ENCODE data around the gene CILP2.

CILP2 gene

DNA sequence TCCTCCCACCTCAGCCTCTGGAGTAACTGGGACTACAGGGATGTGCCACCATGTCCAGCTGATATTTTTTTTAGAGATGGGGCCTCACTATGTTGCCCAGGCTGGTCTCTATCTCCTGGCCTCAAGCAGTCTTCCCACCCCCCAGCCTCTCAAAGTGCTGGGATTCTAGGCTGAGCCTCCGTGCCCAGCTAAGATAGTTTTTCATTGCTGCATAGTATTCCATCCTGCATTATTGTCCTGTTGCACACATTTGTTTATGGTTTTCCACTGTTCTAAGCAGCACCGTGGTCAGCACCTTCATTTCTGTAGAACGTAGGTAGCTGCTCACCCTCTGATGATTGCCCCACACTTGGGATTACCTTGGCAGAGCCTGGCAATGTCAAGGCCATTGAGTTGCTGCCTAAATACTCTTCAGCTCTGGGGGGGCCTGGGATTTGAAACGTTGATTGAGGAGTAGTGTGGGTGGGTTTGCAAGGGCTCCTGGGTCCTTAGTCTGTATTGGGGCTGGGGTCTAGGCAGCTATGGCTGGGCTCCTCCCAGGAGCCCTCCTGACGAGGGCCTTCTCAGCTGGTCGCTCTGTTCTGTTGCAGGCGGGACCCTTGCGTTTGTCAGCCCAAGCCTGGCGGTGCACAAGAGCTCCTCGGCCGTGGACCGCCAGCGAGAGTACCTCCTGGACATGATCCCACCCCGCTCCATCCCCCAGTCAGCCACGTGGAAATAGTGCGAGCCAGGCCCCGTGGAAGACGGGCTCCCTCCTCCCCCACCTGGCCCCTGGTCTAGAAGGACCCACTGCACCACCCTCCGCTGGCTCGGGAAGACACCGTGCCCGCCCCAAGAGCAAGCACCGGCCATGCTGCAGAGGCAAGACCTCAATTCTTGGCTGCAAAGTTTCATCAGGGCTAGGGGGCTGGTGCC is 33.1 kb upstream of the CILP2 start:
- DNase-seq = no peak

DNA sequence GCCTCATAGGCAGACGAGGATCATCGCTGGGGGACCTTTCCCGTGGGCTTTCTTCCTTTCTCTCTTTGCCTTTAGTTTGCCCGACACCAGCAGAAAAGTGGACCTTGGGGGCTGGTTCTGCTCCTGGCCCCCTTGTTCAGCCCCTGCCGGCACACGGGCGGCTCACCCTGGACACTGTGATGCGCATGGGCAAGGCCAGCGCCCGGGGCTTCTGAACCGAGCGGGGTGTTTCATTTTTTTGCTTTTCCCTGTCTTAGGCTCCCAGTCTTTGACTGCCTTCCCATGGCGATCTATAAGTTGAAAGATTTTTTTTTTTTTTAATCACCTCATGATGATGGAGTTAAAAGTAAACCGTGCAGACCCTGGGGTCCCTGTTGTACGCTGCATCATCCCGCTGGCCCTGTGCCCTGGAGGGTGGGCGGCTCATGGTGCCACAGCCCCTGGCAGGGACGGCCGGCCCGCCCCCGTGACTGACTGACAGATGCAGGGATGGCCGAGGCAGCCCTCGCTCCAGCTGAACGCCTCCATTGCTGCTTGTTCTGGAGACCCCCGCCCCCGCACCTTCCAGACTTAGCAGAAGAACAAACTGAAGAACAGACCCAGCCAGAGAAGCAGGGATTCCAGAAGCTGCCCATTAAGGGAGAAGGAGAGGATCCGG is 32.3 kb upstream of the CILP2 start:
- no peak for DNase-seq

DNA sequence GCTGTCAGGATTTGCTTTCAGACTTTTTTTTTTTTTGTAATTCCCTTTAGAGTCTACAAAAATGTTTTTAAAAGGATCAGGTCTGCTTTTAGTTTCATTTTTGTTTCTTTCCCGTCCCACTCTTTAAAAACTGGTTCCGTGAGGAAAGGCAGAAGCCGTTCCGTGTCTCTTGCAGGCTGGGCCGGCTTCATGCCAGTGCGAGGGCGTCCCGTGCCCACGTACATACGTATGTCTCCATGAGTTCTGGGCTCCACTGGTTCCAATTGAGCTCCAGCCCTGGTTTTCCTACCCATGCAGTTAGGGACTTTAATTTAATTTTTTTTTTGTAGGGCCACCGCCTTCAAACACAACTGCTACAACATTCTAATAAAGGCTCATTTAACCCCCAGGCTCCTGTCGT is 31.5 kb upstream of the CILP2 start:
- no peak for DNase-seq

DNA sequence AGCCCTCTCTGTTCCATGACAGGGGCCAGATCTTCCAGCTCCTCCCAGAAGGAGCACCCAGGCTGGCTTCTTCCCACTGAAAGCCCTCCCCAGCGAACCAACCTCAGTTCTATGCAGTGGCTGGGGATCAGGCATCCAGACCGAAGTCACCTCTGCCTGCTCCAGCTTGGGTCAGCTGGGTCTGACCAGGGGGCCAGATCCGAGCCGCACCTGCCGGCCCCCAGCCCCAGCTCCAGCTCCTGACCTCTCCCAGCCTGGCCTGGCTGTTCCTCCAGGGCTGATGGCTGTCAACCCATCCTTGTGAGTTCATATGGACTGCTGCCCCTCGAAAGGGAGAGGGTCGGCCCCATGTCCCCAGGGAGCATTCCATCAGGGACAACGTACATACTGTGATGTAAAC is 30.7 kb upstream of the CILP2 start:
- DNase-seq = no peak

DNA sequence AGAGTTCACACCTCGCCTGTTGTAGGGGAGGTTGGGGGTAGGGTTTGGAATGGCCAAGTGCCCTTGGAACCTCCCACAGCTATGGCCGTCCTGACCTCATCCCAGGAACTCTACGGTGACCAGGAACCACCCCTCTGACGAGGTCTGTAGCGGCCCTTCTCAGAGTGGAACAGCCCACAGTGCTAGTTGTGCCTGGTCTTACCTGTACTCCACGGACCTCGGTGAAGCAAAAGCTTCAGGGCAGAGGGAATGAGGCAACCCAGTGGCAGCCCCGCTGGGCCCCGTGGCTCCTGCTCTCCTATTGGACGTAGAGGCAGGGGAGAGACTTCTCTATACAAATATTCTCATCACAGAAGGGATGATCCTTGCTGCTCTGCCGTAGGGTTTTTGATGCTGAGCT is 29.8 kb upstream of the CILP2 start:
- no peak for DNase-seq

DNA sequence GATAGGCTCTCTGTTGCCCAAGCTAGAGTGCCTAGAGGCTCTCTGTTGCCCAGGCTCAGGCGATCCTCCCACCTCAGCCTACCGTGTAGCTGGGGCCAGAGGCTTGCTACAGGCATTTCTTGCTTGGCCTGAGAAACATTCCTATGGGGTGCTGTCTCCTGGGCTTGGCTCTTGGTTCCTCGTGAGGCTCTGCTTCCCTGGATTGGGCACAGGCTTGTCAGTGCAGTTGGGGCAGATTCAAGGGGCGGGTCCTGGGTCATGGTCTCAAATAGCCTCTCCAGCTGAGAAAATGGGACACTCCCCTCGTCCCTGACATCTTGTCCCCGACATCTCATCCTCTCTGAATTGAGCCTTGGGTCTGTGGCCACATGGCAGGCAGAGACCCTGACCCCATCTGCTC is 27.6 kb upstream of the CILP2 start:
- no peak for DNase-seq

DNA sequence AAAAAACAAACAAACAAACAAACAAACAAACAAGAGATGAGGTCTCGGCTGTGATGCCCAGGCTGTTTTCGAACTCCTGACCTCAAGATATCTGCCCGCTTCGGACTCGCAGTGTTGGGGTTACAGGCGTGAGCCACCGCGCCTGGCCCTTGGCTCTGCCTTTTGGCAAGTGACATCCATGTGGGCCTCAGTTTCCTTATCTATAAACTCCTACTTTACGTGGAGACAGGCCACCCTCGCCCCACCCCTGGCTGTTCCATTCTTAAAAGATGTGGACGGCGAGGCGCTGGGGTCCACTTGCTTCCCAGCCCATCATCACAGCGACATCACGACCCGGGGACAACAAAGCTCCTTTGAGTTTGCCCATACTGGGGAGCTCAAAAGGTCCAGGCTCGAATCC is 24.4 kb upstream of the CILP2 start:
- DNase-seq = no peak

DNA sequence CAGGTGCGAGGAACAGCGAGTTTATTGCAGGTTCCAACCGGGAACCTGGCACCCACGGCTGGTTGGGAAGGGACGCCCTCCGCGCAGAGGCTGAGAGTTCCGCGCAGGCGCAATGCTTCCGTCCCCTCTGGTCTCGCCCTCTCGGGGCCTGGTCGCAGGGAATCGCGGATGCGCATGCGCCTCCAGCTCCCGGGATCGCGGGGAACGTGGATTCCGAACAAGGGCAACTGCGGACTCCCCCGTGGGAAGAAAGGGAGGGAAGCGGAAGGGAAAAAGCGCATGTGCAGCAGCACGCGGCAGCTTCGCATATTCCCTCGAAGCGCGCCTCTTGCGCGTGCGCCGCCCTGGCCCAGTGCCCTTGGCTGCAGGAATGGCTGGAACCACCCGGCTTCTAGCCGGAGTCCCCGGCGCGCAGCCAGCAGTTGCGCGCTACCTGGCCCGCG is 23.8 kb upstream of the CILP2 start:
- no peak for DNase-seq

DNA sequence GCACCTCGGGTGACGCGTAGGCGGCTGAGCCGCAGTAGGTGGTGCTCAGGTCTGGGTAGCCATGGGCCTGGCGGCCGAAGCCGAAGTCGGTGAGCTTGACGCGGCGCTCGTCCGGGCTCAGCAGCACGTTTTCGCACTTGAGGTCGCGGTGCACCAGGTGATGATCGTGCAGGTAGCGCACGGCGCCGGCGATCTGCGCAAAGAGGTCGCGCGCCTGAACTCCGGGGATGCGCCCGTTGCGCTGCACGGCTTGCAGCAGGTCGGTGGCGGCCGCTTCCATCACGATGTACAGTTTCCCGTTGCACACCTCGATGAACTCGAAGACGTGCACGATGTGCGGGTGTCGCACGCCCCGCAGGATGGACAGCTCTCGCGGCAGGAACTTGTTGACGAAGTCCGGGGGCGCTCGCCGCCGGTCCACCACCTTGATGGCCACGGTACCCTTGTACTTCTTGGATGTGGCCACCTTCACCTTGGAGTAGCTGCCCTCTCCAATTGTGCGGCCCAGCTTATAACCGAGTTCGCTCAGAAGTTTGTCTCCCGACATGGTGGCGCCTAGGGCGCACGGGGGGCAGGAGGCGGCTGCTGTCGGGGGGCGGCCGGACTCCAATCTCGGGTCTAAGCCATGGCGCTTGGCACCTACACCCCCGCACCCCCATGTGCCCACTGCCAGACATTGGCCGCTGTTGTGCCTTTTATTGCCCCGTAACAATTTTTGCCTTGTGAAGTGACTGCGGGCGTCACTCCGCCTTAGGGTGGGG is 23.0 kb upstream of the CILP2 start, which contains the start of gene TSSK6:
Gene TSSK6 (minus strand): TSS at position 668 of the 761 bp plus-strand sequence. CDS start 121 bp downstream, at position 547.
- no peak for DNase-seq

DNA sequence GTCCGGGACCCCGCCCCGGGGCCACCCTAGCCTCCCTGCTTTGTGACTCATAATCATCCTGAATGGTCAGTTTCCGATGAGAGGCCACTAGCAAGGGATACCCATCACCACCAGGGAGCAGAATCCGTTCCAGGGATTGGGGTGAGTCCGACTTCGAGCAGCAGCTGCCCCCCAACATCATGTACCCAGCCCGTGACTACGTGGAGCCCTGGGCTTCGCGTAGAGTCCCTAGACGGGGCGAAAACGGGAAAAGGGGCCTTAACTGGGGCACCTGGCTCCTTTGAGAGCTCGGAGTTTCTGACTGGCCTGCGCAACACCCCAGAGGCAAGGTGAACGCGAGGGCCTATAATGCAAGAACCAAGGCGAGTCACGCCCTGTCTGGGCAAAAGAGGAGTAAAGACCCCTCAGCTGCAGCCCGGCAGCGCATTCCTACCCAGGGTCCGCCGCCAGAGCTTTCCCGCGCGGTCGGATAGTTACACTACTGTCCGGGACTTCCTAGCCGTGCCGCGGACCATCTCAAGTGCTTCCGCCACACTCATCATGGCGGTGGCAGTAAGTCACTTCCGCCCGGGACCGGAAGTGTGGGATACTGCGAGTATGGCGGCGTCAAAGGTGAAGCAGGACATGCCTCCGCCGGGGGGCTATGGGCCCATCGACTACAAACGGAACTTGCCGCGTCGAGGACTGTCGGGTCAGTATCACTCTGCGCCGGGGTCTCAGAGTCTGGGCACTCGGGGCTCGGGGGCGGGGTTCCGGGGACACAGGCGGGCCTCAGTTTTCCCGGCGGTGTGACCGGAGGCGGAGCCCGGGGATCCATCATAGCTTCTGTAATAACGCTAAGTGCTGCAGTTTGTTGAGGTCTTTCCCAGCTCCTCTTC is 22.2 kb upstream of the CILP2 start, which contains the start of gene NDUFA13:
Gene NDUFA13 (plus strand): TSS at position 584 of the 878 bp plus-strand sequence. CDS start 14 bp downstream, at position 598.
- peak; percentile 98 for DNase-seq

DNA sequence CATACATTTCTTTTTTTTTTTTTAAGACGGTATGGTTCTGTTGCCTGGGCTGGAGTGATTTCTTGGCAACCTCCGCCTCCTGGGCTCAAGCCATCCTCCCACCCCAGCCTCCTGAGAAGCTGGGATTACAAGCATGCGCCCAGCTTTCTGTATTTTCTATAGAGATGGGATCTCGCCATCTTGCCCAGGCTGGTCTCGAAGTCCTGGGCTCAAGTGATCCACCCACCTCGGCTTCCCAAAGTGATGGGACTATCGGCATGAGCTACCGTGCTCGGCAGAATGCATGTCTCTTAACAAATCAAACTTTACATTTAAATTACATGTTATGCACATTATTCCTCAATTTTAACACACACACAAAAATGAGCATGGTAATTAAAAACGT is 20.8 kb upstream of the CILP2 start:
- no peak for DNase-seq

DNA sequence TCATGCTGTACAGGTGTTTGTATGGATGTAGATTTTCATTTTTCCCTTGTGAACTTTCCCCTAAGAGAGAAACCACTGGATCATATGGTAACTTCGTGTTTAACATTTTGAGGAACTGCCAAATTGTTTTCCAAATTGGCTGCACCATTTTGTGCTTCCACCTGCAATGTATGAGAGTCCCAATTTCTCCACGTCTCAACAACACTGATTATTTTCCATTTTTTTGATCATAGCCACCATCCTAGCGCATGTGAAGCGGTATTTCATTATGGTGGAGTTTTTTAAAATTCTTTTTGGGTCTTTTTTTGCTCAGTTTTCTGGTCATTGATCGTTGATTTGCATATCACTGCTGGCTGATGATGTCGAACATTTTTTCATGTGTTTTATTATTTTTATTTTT is 17.1 kb upstream of the CILP2 start:
- DNase-seq = no peak

DNA sequence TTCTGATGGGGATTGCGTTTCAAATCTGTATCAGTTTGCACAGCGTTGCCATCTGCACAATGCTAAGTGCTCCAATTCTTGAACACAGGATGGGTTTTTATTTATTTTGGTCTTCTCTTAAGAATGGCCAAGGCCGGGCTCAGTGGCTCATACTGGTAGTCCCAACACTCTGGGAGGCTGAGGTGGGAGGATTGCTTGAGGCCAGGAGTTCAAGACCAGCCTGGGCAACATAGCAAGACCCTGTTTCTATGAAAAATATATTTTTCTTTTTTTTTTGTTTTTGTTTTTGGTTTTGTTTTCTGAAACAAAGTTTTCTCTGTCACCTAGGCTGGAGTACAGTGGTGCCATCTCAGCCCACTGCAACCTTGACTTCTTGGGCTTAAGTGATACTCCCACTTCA is 14.9 kb upstream of the CILP2 start:
- no peak for DNase-seq

DNA sequence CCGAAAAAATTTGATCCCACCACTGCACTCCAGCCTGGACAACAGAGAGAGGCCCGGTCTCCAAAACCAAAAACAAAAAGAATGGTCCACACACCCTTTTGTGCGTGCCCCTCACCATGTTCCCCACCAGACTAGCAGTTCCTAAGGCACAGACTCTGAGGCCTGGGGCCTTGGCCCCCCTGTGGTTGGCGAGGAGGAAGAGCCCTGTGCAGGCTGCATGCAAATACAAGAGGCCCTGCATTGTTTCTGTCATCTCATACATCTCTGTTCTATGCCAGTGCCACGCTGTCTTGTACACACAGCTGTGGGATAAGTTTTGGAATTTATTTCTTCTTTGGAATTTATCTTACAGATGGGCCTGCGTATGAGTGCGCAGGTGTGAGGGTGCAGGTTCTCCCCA is 14.0 kb upstream of the CILP2 start:
- DNase-seq = no peak

DNA sequence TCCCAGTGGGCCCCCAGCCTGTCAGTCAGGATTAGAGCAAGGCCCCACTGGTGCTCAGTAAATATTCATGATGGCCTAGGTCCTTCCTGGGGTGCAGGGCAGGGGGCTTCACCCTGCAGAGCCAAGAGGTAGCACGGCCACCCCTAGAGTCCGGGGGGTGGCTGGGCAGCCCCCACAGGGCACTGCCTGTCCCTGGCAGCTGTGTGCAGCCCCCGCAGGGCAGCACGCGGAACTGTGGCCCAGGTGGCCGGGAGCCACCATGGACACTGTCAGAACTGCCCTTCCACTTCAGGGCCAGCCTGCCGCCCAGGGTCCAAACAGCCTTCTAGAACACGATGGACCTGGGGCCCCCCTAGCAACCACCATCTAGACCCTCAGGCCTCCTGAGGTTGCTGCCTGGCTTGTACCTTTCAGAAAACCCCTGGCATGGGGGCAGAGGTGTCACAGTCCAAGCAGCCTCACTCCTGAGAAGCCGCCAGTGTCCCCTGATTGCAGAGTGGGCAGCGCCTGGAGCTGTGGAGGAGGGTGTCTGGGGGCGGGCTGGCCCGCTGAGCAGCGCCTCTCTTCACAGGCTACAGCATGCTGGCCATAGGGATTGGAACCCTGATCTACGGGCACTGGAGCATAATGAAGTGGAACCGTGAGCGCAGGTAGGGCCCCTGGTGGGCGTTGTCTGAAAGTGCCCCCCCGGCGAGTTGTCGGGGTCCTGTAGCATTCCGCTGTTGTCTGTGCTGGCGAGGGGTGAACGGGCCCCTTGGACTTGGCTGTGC is 12.3 kb upstream of the CILP2 start:
- DNase-seq = no peak

DNA sequence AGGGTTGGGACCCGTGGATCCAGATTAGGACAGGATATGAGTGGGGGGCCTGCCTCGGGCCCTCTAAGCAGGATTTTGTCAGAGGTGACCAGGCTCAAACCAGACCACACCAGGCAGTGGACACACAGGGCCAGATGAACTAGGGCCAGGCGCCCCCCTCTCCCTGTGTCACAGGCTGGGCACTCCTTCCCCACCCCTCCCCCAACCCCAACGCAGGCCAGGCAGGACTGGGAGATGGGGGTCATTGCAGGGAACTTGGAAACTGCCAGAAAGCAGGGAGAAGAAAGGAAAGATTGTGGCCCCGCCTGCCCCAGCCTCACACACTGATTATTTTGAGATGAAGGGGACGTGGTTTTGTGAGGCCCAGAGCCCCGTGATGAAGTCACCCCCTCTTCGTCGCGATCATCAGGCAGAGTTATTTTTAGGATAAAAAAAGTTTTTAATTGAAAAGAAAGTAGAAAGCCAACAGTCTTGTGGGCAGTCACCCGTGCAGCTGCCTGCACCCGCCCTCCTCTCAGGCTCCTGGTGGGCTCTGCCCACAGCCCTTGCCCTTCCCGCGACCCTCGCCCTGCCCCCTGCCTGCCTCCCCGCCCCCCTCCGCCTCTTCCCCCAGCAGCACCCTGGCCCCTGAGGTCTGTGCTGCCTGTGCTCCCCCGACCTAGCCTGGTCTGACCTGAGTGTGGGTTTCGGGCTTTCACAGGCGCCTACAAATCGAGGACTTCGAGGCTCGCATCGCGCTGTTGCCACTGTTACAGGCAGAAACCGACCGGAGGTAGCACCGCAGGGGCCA is 11.3 kb upstream of the CILP2 start:
- DNase-seq = no peak

DNA sequence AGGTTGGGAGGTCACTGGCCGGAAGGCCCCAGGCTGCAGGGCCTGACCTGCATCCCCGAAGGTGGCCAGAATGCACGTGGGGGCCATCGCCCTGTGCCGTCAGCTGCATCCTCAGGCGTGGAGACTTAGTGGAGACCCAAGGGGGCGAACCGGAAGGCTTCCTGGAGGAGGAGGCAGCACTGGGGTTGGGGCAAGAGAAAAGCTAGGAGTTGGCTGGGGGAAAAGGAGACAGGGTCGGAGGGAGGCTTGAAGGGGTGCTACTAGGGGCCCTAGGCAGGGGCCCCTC is 10.8 kb upstream of the CILP2 start:
- DNase-seq = no peak

DNA sequence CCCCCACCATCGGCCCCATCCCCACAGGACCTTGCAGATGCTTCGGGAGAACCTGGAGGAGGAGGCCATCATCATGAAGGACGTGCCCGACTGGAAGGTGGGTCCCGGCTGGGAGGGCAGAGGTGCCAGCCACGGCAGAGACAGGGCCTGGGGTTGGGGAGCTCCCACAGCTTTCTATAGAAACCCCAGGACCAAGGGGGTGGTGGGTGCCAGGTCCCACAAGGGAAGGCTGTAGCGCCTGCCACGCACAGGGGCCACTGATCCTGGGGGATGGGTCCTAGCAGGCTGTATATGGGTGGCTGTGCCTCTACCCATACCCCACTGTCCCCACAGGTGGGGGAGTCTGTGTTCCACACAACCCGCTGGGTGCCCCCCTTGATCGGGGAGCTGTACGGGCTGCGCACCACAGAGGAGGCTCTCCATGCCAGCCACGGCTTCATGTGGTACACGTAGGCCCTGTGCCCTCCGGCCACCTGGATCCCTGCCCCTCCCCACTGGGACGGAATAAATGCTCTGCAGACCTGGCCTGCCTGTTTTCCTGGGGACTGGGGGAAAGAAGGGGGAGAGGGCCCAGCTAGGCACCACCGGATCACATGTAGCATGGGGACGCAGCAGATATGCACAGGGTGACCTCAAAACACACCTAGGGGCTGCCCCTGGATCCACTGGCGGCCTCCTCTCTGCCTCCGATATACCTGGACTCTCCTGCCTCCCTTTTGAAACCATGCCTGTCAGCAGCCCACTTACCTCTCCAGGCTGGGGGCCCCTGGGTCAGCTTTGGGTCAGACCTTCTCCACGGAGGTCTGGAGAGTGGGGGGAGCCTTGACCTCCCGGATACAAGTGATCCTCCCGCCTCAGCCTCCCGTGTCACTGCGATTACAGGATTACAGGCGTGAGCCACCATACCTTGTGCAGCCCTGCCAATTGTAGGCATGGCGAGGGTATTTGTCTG is 10.1 kb upstream of the CILP2 start:
- DNase-seq = no peak

DNA sequence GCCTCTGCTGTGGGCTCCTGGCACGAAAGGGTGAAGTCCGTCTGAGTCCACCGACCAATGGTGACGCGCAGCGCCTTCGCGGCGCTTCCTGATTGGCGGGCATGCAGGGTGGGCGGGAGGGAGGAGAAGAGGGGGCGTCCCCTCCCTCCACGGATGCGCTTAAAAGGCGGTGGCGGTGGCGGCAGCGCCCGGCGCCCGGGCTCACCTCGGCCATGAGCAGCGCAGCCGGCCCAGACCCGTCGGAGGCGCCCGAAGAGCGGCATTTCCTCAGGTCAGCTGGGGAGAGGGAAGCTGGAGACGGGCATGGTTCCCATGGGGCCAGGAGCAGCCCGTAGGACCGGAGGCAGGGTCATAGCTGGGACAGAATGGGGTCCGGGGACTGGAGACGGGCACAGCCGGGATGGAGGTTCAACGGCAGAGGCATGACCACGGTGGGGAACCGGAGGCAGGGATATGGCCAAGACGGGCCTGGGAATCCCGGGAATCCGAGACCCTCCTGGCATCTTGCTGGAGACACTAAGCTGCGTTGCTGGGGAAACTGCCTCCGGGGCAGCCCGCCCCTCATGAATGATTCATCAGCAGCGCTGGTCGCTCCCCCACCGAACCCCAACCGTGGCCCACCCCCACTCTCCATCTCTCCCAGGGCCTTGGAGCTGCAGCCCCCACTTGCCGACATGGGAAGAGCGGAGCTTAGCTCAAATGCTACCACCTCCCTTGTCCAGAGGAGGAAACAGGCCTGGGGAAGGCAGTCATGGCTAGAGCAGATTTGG is 9.2 kb upstream of the CILP2 start, which contains the start of gene YJEFN3:
Gene YJEFN3 (plus strand): TSS at position 191 of the 770 bp plus-strand sequence. CDS start 22 bp downstream, at position 213.
- no peak for DNase-seq
